ENCODE measurements around the gene AKR1B15.

DNA sequence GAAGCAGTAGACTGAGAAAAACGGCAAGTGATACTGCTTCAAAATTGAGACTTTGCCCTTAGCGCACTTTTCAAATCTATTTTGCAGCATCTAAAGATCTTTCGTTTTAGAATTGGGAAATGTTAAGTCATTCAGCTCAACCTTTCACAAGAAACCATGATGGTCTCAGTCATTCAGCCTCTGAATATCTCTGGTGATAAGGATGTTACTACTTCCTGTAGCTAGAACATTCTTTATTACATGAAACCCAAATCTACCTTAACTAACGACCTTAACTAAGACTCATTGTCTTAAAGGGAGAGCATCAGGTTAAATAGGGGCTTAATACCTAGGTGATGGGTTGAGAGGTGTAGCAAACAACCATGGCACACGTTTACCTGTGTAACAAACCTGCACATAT is 47.9 kb upstream of the AKR1B15 start:
- TF ChIP-seq POLR2AphosphoS5 (IDR thresholded peaks at IDR 0.05; ENCODE audit: borderline replicate concordance, low read depth, low read length): no peak
- TF ChIP-seq EZH2 (IDR thresholded peaks at IDR 0.05): no peak
- no peak for TF ChIP-seq FOXP2 (optimal IDR thresholded peaks at IDR 0.05; ENCODE audit: control extremely low read depth, extremely low read length, insufficient read depth)

Data from SK-N-MC (cell line).